ENCODE measurements around the gene FARSA.

Gene FARSA

GRCh38 chr19:12888006-12888603, 45.4 kb downstream of the FARSA start:
- DNase-seq: no peak

GRCh38 chr19:12886969-12887747, 46.4 kb downstream of the FARSA start, which contains the start of gene KLF1:
Gene KLF1 (minus strand): TSS chr19:12887201. CDS start chr19:12887140, 61 bp downstream.
- no peak for DNase-seq

- DNase-seq: no peak
Measured at GRCh38 chr19:12886651-12886968, 46.9 kb downstream of the FARSA start.

GRCh38 chr19:12885749-12886650, 47.5 kb downstream of the FARSA start:
- DNase-seq: no peak

GRCh38 chr19:12884926-12885748, 48.4 kb downstream of the FARSA start:
- DNase-seq: peak; percentile 90

- DNase-seq: no peak
Measured at GRCh38 chr19:12884627-12884925, 48.9 kb downstream of the FARSA start.

GRCh38 chr19:12884202-12884601, 49.3 kb downstream of the FARSA start:
- DNase-seq: no peak

GRCh38 chr19:12882589-12882988, 50.9 kb downstream of the FARSA start:
- no peak for DNase-seq

- DNase-seq: peak; percentile 93
Measured at GRCh38 chr19:12881172-12881808, 52.2 kb downstream of the FARSA start, which contains the start of gene DNASE2. Gene DNASE2 (minus strand): TSS chr19:12881449. CDS start chr19:12881375, 74 bp downstream.

- no peak for DNase-seq
Measured at GRCh38 chr19:12880551-12881171, 52.9 kb downstream of the FARSA start.

GRCh38 chr19:12875086-12875485, 58.4 kb downstream of the FARSA start:
- DNase-seq: no peak

GRCh38 chr19:12873891-12874745, 59.4 kb downstream of the FARSA start:
- no peak for DNase-seq

- peak; percentile 81 for DNase-seq
Measured at GRCh38 chr19:12872941-12873890, 60.3 kb downstream of the FARSA start.

Measured in CD4-positive, alpha-beta T cell treated with Interferon gamma for 1 hour (primary cell).